ENCODE data around the gene FLT1. TPM values are rescaled to one million over a fixed set of nuclear protein-coding genes. Genes with fewer than 3 reads are reported as not detected.

Gene FLT1
- total RNA-seq, 1 donor from 2014 or later, result 32.4 TPM

- H3K27me3 Mint-ChIP-seq (ENCODE audit: low read depth), result no peaks in the 10 kb centered on the region
- intact Hi-C loops (cut with micrococcal nuclease), result no loop called here
- no peak overlapping the region for H3K27ac Mint-ChIP-seq
- no peak overlapping the region for H3K4me3 Mint-ChIP-seq (ENCODE audit: low read depth)
- no peak for DNase-seq (ENCODE audit: low spot score)
- no peaks in the 10 kb centered on the region for H3K9me3 Mint-ChIP-seq
- peaks cover 7% of the 10 kb centered on the region for H3K4me1 Mint-ChIP-seq (ENCODE audit: low read depth)
- H3K36me3 Mint-ChIP-seq (ENCODE audit: low read depth), result no peaks in the 10 kb centered on the region
Measured at GRCh38 chr13:28476919-28477708, 17.8 kb downstream of the FLT1 start.

GRCh38 chr13:28475916-28476725 lies 18.8 kb downstream of the FLT1 start:
- no peak overlapping the region for H3K27ac Mint-ChIP-seq
- H3K4me3 Mint-ChIP-seq (ENCODE audit: low read depth), result no peak overlapping the region
- no peak for DNase-seq (ENCODE audit: low spot score)
- no peaks in the 10 kb centered on the region for H3K9me3 Mint-ChIP-seq
- H3K36me3 Mint-ChIP-seq (ENCODE audit: low read depth), result no peaks in the 10 kb centered on the region
- H3K4me1 Mint-ChIP-seq (ENCODE audit: low read depth), result peaks cover 7% of the 10 kb centered on the region
- no peaks in the 10 kb centered on the region for H3K27me3 Mint-ChIP-seq (ENCODE audit: low read depth)
- intact Hi-C loops (cut with micrococcal nuclease), result no loop called here

GRCh38 chr13:28474491-28475134 lies 20.3 kb downstream of the FLT1 start:
- Mint-ChIP-seq H3K36me3 (ENCODE audit: low read depth) (no peaks in the 10 kb centered on the region), H3K4me3 (ENCODE audit: low read depth) (no peak overlapping the region), H3K27ac (no peak overlapping the region), H3K9me3 (no peaks in the 10 kb centered on the region), H3K27me3 (ENCODE audit: low read depth) (no peaks in the 10 kb centered on the region), H3K4me1 (ENCODE audit: low read depth) (peaks cover 5% of the 10 kb centered on the region)
- intact Hi-C loops (cut with micrococcal nuclease), result no loop called here
- DNase-seq (ENCODE audit: low spot score), result no peak

- H3K27ac Mint-ChIP-seq, result no peak overlapping the region
- no peaks in the 10 kb centered on the region for H3K36me3 Mint-ChIP-seq (ENCODE audit: low read depth)
- no peak for DNase-seq (ENCODE audit: low spot score)
- H3K9me3 Mint-ChIP-seq, result no peaks in the 10 kb centered on the region
- H3K27me3 Mint-ChIP-seq (ENCODE audit: low read depth), result no peaks in the 10 kb centered on the region
- intact Hi-C loops (cut with micrococcal nuclease), result no loop called here
- no peak overlapping the region for H3K4me3 Mint-ChIP-seq (ENCODE audit: low read depth)
- peaks cover 5% of the 10 kb centered on the region for H3K4me1 Mint-ChIP-seq (ENCODE audit: low read depth)
Measured at GRCh38 chr13:28473044-28473443, 21.9 kb downstream of the FLT1 start.

- no peak overlapping the region for H3K4me3 Mint-ChIP-seq (ENCODE audit: low read depth)
- H3K4me1 Mint-ChIP-seq (ENCODE audit: low read depth), result peaks cover 4% of the 10 kb centered on the region
- H3K36me3 Mint-ChIP-seq (ENCODE audit: low read depth), result peaks cover 8% of the 10 kb centered on the region
- no peaks in the 10 kb centered on the region for H3K9me3 Mint-ChIP-seq
- H3K27me3 Mint-ChIP-seq (ENCODE audit: low read depth), result no peaks in the 10 kb centered on the region
- intact Hi-C loops (cut with micrococcal nuclease), result no loop called here
- H3K27ac Mint-ChIP-seq, result no peak overlapping the region
- DNase-seq (ENCODE audit: low spot score), result no peak
Measured at GRCh38 chr13:28471421-28471820, 23.5 kb downstream of the FLT1 start.

- H3K4me3 Mint-ChIP-seq (ENCODE audit: low read depth), result no peak overlapping the region
- no peaks in the 10 kb centered on the region for H3K4me1 Mint-ChIP-seq (ENCODE audit: low read depth)
- intact Hi-C loops (cut with micrococcal nuclease), result no loop called here
- no peak overlapping the region for H3K27ac Mint-ChIP-seq
- DNase-seq (ENCODE audit: low spot score), result no peak
- H3K9me3 Mint-ChIP-seq, result no peaks in the 10 kb centered on the region
- peaks cover 15% of the 10 kb centered on the region for H3K36me3 Mint-ChIP-seq (ENCODE audit: low read depth)
- H3K27me3 Mint-ChIP-seq (ENCODE audit: low read depth), result no peaks in the 10 kb centered on the region
Measured at GRCh38 chr13:28470296-28470695, 24.6 kb downstream of the FLT1 start.

GRCh38 chr13:28469316-28469715 lies 25.6 kb downstream of the FLT1 start:
- intact Hi-C loops (cut with micrococcal nuclease), result no loop called here
- no peak for DNase-seq (ENCODE audit: low spot score)
- Mint-ChIP-seq H3K9me3 (no peaks in the 10 kb centered on the region), H3K4me1 (ENCODE audit: low read depth) (no peaks in the 10 kb centered on the region), H3K27me3 (ENCODE audit: low read depth) (no peaks in the 10 kb centered on the region), H3K27ac (no peak overlapping the region), H3K4me3 (ENCODE audit: low read depth) (no peak overlapping the region), H3K36me3 (ENCODE audit: low read depth) (peaks cover 22% of the 10 kb centered on the region)

- no peaks in the 10 kb centered on the region for H3K27me3 Mint-ChIP-seq (ENCODE audit: low read depth)
- H3K9me3 Mint-ChIP-seq, result no peaks in the 10 kb centered on the region
- DNase-seq (ENCODE audit: low spot score), result no peak
- no peaks in the 10 kb centered on the region for H3K4me1 Mint-ChIP-seq (ENCODE audit: low read depth)
- H3K4me3 Mint-ChIP-seq (ENCODE audit: low read depth), result no peak overlapping the region
- peaks cover 23% of the 10 kb centered on the region for H3K36me3 Mint-ChIP-seq (ENCODE audit: low read depth)
- intact Hi-C loops (cut with micrococcal nuclease), result no loop called here
- no peak overlapping the region for H3K27ac Mint-ChIP-seq
Measured at GRCh38 chr13:28468023-28468915, 26.7 kb downstream of the FLT1 start.

- intact Hi-C loops (cut with micrococcal nuclease), result no loop called here
- Mint-ChIP-seq H3K27ac (no peak overlapping the region), H3K36me3 (ENCODE audit: low read depth) (peaks cover 29% of the 10 kb centered on the region), H3K27me3 (ENCODE audit: low read depth) (no peaks in the 10 kb centered on the region), H3K4me1 (ENCODE audit: low read depth) (no peaks in the 10 kb centered on the region), H3K9me3 (no peaks in the 10 kb centered on the region), H3K4me3 (ENCODE audit: low read depth) (no peak overlapping the region)
- DNase-seq (ENCODE audit: low spot score), result no peak
Measured at GRCh38 chr13:28467034-28467433, 27.9 kb downstream of the FLT1 start.

GRCh38 chr13:28466151-28466550 lies 28.8 kb downstream of the FLT1 start:
- H3K9me3 Mint-ChIP-seq, result no peaks in the 10 kb centered on the region
- H3K36me3 Mint-ChIP-seq (ENCODE audit: low read depth), result peaks cover 29% of the 10 kb centered on the region
- intact Hi-C loops (cut with micrococcal nuclease), result no loop called here
- no peaks in the 10 kb centered on the region for H3K4me1 Mint-ChIP-seq (ENCODE audit: low read depth)
- no peak overlapping the region for H3K27ac Mint-ChIP-seq
- H3K4me3 Mint-ChIP-seq (ENCODE audit: low read depth), result no peak overlapping the region
- H3K27me3 Mint-ChIP-seq (ENCODE audit: low read depth), result no peaks in the 10 kb centered on the region
- no peak for DNase-seq (ENCODE audit: low spot score)

GRCh38 chr13:28464861-28465460 lies 30.0 kb downstream of the FLT1 start:
- no peaks in the 10 kb centered on the region for H3K27me3 Mint-ChIP-seq (ENCODE audit: low read depth)
- H3K4me3 Mint-ChIP-seq (ENCODE audit: low read depth), result no peak overlapping the region
- H3K9me3 Mint-ChIP-seq, result no peaks in the 10 kb centered on the region
- no peaks in the 10 kb centered on the region for H3K4me1 Mint-ChIP-seq (ENCODE audit: low read depth)
- intact Hi-C loops (cut with micrococcal nuclease), result no loop called here
- DNase-seq (ENCODE audit: low spot score), result no peak
- no peak overlapping the region for H3K27ac Mint-ChIP-seq
- peaks cover 29% of the 10 kb centered on the region for H3K36me3 Mint-ChIP-seq (ENCODE audit: low read depth)

- H3K27me3 Mint-ChIP-seq (ENCODE audit: low read depth), result no peaks in the 10 kb centered on the region
- H3K27ac Mint-ChIP-seq, result no peak overlapping the region
- DNase-seq (ENCODE audit: low spot score), result no peak
- H3K4me3 Mint-ChIP-seq (ENCODE audit: low read depth), result no peak overlapping the region
- peaks cover 32% of the 10 kb centered on the region for H3K36me3 Mint-ChIP-seq (ENCODE audit: low read depth)
- H3K9me3 Mint-ChIP-seq, result no peaks in the 10 kb centered on the region
- intact Hi-C loops (cut with micrococcal nuclease), result no loop called here
- no peaks in the 10 kb centered on the region for H3K4me1 Mint-ChIP-seq (ENCODE audit: low read depth)
Measured at GRCh38 chr13:28463481-28463880, 31.4 kb downstream of the FLT1 start.
